SKM-1 (cell line): ENCODE measurements around the gene DNPH1.

Experiments used
- DNase-seq: peaks from one replicate; lab custom pipeline; 2025; ENCODE audit not compliant: unreplicated experiment; lab: John Stamatoyannopoulos, UW

The DNPH1 gene

GRCh38 chr6:43228951-43229802 is at the start of gene DNPH1:
TSS of gene DNPH1 (minus strand) at chr6:43229481. CDS start at chr6:43229456, 25 bp downstream.
- DNase-seq: peak; percentile 22

- DNase-seq: no peak
Measured at GRCh38 chr6:43278524-43279078, 49.3 kb upstream of the DNPH1 start.

- DNase-seq: no peak
Measured at GRCh38 chr6:43277643-43278523, 48.6 kb upstream of the DNPH1 start.

- no peak for DNase-seq
Measured at GRCh38 chr6:43277306-43277642, 48.0 kb upstream of the DNPH1 start.

GRCh38 chr6:43276577-43277305 is 47.5 kb upstream of the DNPH1 start:
- DNase-seq: no peak

- no peak for DNase-seq
Measured at GRCh38 chr6:43275801-43276576, 46.7 kb upstream of the DNPH1 start.

GRCh38 chr6:43274916-43275597 is 45.8 kb upstream of the DNPH1 start:
- no peak for DNase-seq

- no peak for DNase-seq
Measured at GRCh38 chr6:43274127-43274915, 45.0 kb upstream of the DNPH1 start.

- no peak for DNase-seq
Measured at GRCh38 chr6:43273707-43274106, 44.4 kb upstream of the DNPH1 start.

GRCh38 chr6:43271944-43272343 is 42.7 kb upstream of the DNPH1 start:
- no peak for DNase-seq

- DNase-seq: no peak
Measured at GRCh38 chr6:43271103-43271815, 42.0 kb upstream of the DNPH1 start.

- no peak for DNase-seq
Measured at GRCh38 chr6:43269273-43270007, 40.2 kb upstream of the DNPH1 start.

GRCh38 chr6:43268782-43269272 is 39.5 kb upstream of the DNPH1 start:
- DNase-seq: no peak

- no peak for DNase-seq
Measured at GRCh38 chr6:43268355-43268700, 39.0 kb upstream of the DNPH1 start.

GRCh38 chr6:43267619-43268354 is 38.5 kb upstream of the DNPH1 start:
- no peak for DNase-seq

- DNase-seq: no peak
Measured at GRCh38 chr6:43265564-43265963, 36.3 kb upstream of the DNPH1 start.

- DNase-seq: no peak
Measured at GRCh38 chr6:43264599-43265145, 35.4 kb upstream of the DNPH1 start.
